B cell (primary cell): ENCODE data around the gene NIPAL4. TPM values are rescaled to one million over a fixed set of nuclear protein-coding genes. Genes with fewer than 3 reads are reported as not detected.

Experiments used
- ATAC-seq: fragments of 200-7000 bp; cut with Tn5 transposase; one replicate; pipeline ENCODE4 v1.10.0; 2021; ENCODE audit warnings: low read depth, mild to moderate bottlenecking, moderate number of reproducible peaks, moderate library complexity
- CTCF ChIA-PET: fragments of 350-600 bp; sonication (Branson Sonifier 250); formaldehyde crosslinking; loops from one replicate; lab custom pipeline; 2021; ENCODE audit warnings: antibody characterized with exemption, inconsistent platforms; lab: Charles Lee
- POLR2A ChIA-PET: fragments of 350-600 bp; sonication (Branson Sonifier 250); formaldehyde crosslinking; loops from one replicate; lab custom pipeline; 2021; ENCODE audit warnings: antibody characterized with exemption; lab: Charles Lee
- DNase-seq: peaks from one replicate; pipeline ENCODE4 v3.0.0; 2013
- H2AFZ ChIP-seq: 2 replicates; pipeline ENCODE4 v1.6.1; 2012; ENCODE audit warnings: mild to moderate bottlenecking, low read depth, low read length; ENCODE audit not compliant: insufficient read depth, poor library complexity, severe bottlenecking
- H3K27ac ChIP-seq, 2 donors: 1 replicate in 1 of 2; 2 replicates in 1 of 2; pipeline ENCODE4 v1.5.1; 2012 to 2013; ENCODE audit warnings: low read length in 2 of 2, mild to moderate bottlenecking in 2 of 2, moderate library complexity in 1 of 2
- H3K27me3 ChIP-seq, 4 experiments: fragments of 200-600 bp in 1 of 4; sonication (generic) in 1 of 4; replicated peaks in 1 of 4; 1 replicate in 2 of 4; 2 replicates in 2 of 4; pipeline versions ENCODE4 v1.6.1 to v1.7.0; 2013 to 2016; ENCODE audit warnings: low read length in 3 of 4, mild to moderate bottlenecking in 2 of 4, mixed read lengths in 1 of 4, moderate library complexity in 1 of 4; ENCODE audit not compliant: insufficient read depth in 4 of 4, control insufficient read depth in 3 of 4; ENCODE audit errors: control extremely low read depth in 1 of 4
- H3K36me3 ChIP-seq, 2 experiments: replicated peaks in 1 of 2; 1 replicate in 1 of 2; 2 replicates in 1 of 2; pipeline versions ENCODE4 v1.6.1 to v1.7.1; 2013; ENCODE audit warnings: low read length in 1 of 2; ENCODE audit not compliant: insufficient read depth in 2 of 2, control insufficient read depth in 1 of 2; ENCODE audit errors: control extremely low read depth in 1 of 2, extremely low read depth in 1 of 2
- H3K4me1 ChIP-seq, 2 donors: fragments of 200-600 bp in 1 of 2; sonication (generic) in 1 of 2; 1 replicate in 1 of 2; 2 replicates in 1 of 2; pipeline versions ENCODE4 v1.5.1 to v1.6.1; 2013 to 2017; ENCODE audit warnings: low read length in 2 of 2; ENCODE audit not compliant: control insufficient read depth in 2 of 2, insufficient read depth in 2 of 2
- H3K4me2 ChIP-seq: replicated peaks from 2 replicates; pipeline ENCODE3; 2012; ENCODE audit warnings: mild to moderate bottlenecking, low read depth, low read length; ENCODE audit not compliant: poor library complexity, severe bottlenecking
- H3K4me3 ChIP-seq, 5 experiments: fragments of 200-600 bp in 1 of 5; sonication (generic) in 1 of 5; 1 replicate in 3 of 5; 2 replicates in 2 of 5; pipeline versions ENCODE4 v1.5.1 to v1.7.0; 2011 to 2016; ENCODE audit warnings: low read length in 4 of 5, mild to moderate bottlenecking in 4 of 5, low read depth in 2 of 5, control low read depth in 1 of 5, moderate library complexity in 1 of 5; ENCODE audit not compliant: insufficient read depth in 1 of 5; ENCODE audit errors: control extremely low read depth in 1 of 5, extremely low read depth in 1 of 5
- H3K79me2 ChIP-seq: fragments of 200-600 bp; sonication (generic); one replicate; pipeline ENCODE4 v1.6.0; 2016; ENCODE audit warnings: low read length; ENCODE audit not compliant: control insufficient read depth, insufficient read depth
- H3K9ac ChIP-seq: fragments of 200-600 bp; sonication (generic); 2 replicates; pipeline ENCODE4 v1.6.1; 2017; ENCODE audit warnings: mild to moderate bottlenecking, low read length, moderate library complexity
- H3K9me3 ChIP-seq, 3 donors: one replicate each; pipeline versions ENCODE4 v1.6.1 to v1.7.1; 2013; ENCODE audit warnings: low read length in 2 of 3; ENCODE audit not compliant: control insufficient read depth in 2 of 3, insufficient read depth in 1 of 3; ENCODE audit errors: control extremely low read depth in 1 of 3
- H4K20me1 ChIP-seq: 2 replicates; pipeline ENCODE4 v1.6.0; 2012; ENCODE audit warnings: mild to moderate bottlenecking, low read length; ENCODE audit not compliant: insufficient read depth, control insufficient read depth, poor library complexity, severe bottlenecking
- H3K27ac Mint-ChIP-seq: one replicate; pipeline ENCODE4 v1.8.0; 2021; ENCODE audit warnings: mixed read lengths
- H3K27me3 Mint-ChIP-seq: one replicate; pipeline ENCODE4 v1.8.0; 2021; ENCODE audit warnings: mixed read lengths
- H3K4me1 Mint-ChIP-seq: one replicate; pipeline ENCODE4 v1.8.0; 2021; ENCODE audit warnings: mixed read lengths
- H3K4me3 Mint-ChIP-seq: one replicate; pipeline ENCODE4 v1.8.0; 2021; ENCODE audit warnings: mixed read lengths
- H3K9me3 Mint-ChIP-seq: one replicate; pipeline ENCODE4 v1.8.0; 2022; ENCODE audit warnings: mixed read lengths; ENCODE audit not compliant: insufficient read depth
- EZH2 ChIP-seq: IDR thresholded peaks from 2 replicates; pipeline ENCODE4 v1.6.1; 2012; ENCODE audit warnings: borderline replicate concordance, low read depth, mild to moderate bottlenecking, moderate library complexity, low read length; ENCODE audit not compliant: insufficient read depth, poor library complexity, severe bottlenecking
- WGBS: methylation state at CpG from one replicate; pipeline ENCODE4 v1.1.5; 2013; ENCODE audit warnings: missing lambda C conversion rate; ENCODE audit not compliant: insufficient coverage; 5-methylcytosine and 5-hydroxymethylcytosine counted together
- intact Hi-C: fragments of 100-400 bp; cut with micrococcal nuclease; formaldehyde crosslinking; loops from one replicate; pipeline ENCODE4 v1.10.0; 2022
- polyA plus RNA-seq: library from polyadenylated mRNA; depleted of rRNA; stranded (reverse); fragments of >200 nt; gene quantifications from 2 replicates; pipeline ENCODE4 v1.2.3, GENCODE V29; 2012
- total RNA-seq, 2 donors: library from RNA; stranded (reverse); fragments of 120-200 nt in 1 of 2; gene quantifications; 1 replicate in 1 of 2; 2 replicates in 1 of 2; pipeline versions ENCODE4 v1.2.3 to v1.2.4, GENCODE V29; 2013 to 2022
- TF ChIP-seq, protein P1 (sequence below): fragments of 200-600 bp; IDR thresholded peaks from one replicate; pipeline ENCODE4 v1.8.0; 2022; ENCODE audit warnings: antibody characterized with exemption, mild to moderate bottlenecking

Gene NIPAL4
- total and polyA plus RNA-seq, 2 donors (not counting 1 experiment from before 2014, with no cell fraction given) = 4.6 to 6.4 TPM

DNA sequence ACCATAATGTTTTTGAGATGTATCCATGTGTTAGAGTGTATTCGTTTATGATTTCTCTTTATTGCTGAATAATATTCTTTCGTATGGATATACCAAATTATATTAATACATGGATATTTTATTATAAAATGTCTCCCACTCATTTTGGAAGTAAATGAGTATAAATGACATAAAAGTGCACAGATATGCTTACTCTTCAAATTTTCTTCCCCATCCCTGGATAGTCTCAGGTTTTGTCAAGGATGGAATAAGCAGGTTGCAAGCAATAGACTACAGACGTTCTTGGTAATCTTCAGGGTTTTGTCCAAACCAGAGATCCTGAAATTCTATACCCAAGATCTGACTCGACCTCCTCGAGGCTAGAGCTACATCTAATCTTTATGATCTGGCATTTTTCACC lies 50.7 kb downstream of the NIPAL4 start:
- TF ChIP-seq EZH2 = no peak
- TF ChIP-seq, protein P1, sequence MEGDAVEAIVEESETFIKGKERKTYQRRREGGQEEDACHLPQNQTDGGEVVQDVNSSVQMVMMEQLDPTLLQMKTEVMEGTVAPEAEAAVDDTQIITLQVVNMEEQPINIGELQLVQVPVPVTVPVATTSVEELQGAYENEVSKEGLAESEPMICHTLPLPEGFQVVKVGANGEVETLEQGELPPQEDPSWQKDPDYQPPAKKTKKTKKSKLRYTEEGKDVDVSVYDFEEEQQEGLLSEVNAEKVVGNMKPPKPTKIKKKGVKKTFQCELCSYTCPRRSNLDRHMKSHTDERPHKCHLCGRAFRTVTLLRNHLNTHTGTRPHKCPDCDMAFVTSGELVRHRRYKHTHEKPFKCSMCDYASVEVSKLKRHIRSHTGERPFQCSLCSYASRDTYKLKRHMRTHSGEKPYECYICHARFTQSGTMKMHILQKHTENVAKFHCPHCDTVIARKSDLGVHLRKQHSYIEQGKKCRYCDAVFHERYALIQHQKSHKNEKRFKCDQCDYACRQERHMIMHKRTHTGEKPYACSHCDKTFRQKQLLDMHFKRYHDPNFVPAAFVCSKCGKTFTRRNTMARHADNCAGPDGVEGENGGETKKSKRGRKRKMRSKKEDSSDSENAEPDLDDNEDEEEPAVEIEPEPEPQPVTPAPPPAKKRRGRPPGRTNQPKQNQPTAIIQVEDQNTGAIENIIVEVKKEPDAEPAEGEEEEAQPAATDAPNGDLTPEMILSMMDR = no peak
- no peak overlapping the region for H3K4me3 ChIP-seq
- peaks cover 25% of the 10 kb centered on the region for H3K79me2 ChIP-seq
- no CpG with 5 or more reads among the region's 5 CpGs for WGBS
- CTCF ChIA-PET = interaction anchor here (0.6 to 1.1 kb wide), 2 partner anchors 10 to 41 kb away, joined by 3 to 5 read pairs; no protein-coding TSS in a partner anchor
- peaks cover 67 to 71% of the 10 kb centered on the region in 2 donors for H3K4me1 ChIP-seq
- intact Hi-C loops = loop anchor here (5.0 kb wide), 1 partner anchor 33 kb away; no protein-coding TSS in a partner anchor
- peaks cover 0 to 4% (median 0%) of the 10 kb centered on the region in 3 donors for H3K9me3 ChIP-seq
- H2AFZ ChIP-seq = no peak overlapping the region
- Mint-ChIP-seq H3K4me1 (peaks cover 84% of the 10 kb centered on the region), H3K27ac (peak overlapping the region; percentile 91), H3K9me3 (no peaks in the 10 kb centered on the region), H3K27me3 (no peaks in the 10 kb centered on the region), H3K4me3 (peak overlapping the region; percentile 54)
- peaks cover 14 to 95% of the 10 kb centered on the region in 2 experiments for H3K36me3 ChIP-seq
- DNase-seq = no peak
- no peaks in the 10 kb centered on the region for H4K20me1 ChIP-seq
- H3K9ac ChIP-seq = no peak overlapping the region
- ATAC-seq = no peak
- no peaks in the 10 kb centered on the region for H3K27me3 ChIP-seq
- POLR2A ChIA-PET = no interaction called here
- peak overlapping the region; percentile 29 for H3K4me2 ChIP-seq
- peak overlapping the region in 1 of 2 donors; percentile 83 for H3K27ac ChIP-seq
